ENCODE data around the gene NALCN.

NALCN gene

GRCh38 chr13:101415358-101416174 lies 742 bp downstream of the NALCN start:
- peak; percentile 50 for DNase-seq (ENCODE audit: low spot score)

GRCh38 chr13:101412076-101412475 lies 4.2 kb downstream of the NALCN start:
- DNase-seq (ENCODE audit: low spot score), result no peak

DNA sequence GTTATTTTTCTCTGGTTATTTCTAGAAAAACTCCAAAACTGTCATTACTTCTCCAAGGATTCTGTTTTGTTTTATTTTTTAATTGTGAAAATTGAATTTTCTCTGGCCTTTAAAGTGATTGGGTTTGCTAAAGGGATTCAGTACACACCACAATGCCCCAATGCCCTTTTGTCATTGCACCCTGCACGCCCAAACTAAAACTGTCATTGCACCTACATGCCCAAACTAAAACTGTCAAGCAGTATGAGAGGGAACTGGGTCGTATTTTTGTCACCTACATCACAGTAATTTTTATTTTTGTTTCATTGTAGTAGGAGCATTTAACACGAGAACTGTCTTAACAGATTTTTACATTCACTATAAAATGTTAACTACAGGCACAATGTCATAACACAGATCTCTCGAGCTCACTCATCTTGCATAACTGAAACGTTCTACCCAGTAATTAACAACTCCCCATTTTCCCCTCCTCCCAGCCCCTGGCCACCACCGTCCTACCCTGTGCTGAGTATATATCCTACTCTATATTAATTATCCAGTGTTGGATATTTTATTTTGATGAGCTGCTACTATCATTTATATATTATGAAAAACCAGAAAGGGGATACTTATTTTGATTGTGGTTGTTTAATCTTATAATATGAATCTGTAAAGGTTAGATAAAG lies 7.2 kb downstream of the NALCN start:
- no peak for DNase-seq (ENCODE audit: low spot score)

- DNase-seq (ENCODE audit: low spot score), result no peak
Measured at GRCh38 chr13:101408154-101408553, 8.2 kb downstream of the NALCN start.

- DNase-seq (ENCODE audit: low spot score), result no peak
Measured at GRCh38 chr13:101406791-101407190, 9.5 kb downstream of the NALCN start.

DNA sequence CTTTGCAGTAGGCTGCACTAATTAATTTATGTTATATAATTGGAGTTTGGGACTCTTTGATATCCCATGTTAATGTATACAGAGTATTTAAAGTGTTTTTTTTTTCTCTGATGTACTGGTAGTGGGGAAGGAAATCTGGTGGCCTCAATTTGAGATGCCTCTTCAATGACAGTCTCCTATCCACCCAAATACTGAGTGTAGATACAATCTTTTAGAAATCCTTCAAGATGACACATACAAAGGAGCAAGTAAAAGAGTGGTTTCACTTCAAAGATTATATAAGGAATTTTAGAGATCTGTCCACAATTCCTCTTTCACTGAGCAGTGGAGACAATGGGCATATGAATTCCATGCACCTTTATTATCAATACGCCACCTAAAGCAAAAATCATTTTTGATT lies 15.1 kb downstream of the NALCN start:
- no peak for DNase-seq (ENCODE audit: low spot score)

GRCh38 chr13:101399365-101399764 lies 16.9 kb downstream of the NALCN start:
- DNase-seq (ENCODE audit: low spot score), result no peak

DNA sequence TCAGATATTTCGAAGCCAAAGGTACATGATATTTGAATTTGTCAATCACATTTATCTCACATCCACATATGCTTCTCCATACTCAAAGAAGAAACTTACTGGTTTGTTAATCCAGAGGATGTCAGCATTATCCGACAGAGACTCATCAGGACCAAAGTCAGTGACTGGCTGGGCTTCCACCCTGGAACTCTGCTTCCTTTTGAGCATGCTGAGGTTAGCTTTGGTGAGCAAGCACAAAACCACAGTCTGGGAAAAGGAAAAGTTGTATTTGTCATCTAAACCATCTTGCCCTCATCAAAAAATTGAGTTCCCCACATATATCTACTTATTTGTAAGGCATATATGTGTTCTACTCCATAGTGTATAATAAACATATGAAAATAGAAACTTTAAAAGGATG lies 17.4 kb downstream of the NALCN start:
- no peak for DNase-seq (ENCODE audit: low spot score)

DNA sequence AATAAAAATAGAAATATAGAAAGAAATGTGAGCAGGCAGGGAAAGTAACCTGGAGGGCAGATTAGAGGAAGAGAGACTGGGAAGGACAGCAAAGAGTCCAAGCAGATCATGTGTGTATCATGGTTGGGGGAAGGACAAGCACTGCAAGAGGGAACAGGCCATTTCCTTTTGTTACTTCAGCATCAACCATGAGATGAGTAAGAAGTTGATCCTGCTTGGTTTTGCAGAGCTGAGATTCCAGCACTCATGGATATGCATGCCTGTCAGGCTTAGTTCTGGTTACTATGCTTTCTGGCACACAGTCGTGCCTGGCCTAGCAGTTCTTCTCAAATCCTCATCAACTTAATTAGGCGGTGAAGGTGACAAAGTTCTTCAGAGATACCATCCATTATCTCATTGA lies 18.1 kb downstream of the NALCN start:
- DNase-seq (ENCODE audit: low spot score), result no peak

DNA sequence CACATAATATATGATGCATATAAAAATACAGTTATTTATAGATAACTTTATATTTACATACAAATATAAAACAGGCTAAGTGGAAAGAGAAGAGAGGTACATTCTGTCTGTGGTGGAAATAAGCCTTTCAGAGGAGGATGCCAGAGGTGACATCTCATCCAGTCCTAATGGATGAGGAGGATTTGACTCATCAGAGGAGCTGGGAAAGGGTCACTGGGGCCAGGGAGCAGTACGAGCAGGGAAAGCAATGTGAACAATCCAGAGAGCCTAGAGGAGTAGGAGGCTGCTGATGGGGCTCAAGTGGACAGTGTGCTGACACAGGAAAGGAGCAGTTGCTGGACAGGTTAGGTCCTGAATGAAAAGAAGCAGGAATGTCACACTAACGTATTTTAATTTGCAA lies 18.6 kb downstream of the NALCN start:
- DNase-seq (ENCODE audit: low spot score), result no peak

DNA sequence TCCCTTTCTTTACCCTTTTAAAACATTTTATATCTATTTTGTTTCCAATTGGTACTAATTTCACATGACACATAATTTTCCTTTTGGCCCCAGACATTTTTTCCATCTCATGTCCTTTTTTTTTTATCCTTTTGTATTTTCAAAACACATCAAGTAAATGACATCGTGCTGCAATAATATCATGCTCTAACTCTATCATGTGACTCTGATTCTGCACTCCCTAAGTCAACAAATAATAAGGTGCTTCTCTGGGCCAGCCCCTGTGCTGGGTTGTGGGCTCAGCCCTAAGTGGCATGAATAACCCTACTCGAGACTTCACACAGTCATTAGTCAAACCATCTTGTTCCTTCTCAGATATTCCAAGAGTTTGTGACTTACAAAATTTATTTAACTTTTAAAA lies 21.7 kb downstream of the NALCN start:
- DNase-seq (ENCODE audit: low spot score), result no peak

DNA sequence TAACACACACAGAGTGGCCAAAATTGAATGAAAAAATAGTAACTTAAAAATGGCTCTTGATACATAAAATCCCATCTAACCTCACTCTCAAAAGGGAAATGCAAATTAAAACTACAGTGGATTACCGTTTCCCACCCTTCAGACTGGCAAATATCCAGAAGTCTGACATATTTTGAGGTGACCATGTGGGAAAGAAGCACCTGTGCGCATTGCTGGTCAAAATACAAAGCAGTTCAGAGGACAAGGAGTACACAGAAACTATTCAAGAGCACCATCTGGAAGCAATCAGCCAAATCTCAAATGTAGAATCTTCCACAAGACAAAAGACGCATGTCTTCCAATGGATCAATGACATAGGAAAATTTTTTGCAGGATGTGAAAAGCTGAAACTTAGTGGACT lies 23.2 kb downstream of the NALCN start:
- no peak for DNase-seq (ENCODE audit: low spot score)

- DNase-seq (ENCODE audit: low spot score), result no peak
Measured at GRCh38 chr13:101390461-101390860, 25.8 kb downstream of the NALCN start.

- peak; percentile 6 for DNase-seq (ENCODE audit: low spot score)
Measured at GRCh38 chr13:101384929-101385328, 31.4 kb downstream of the NALCN start.

- DNase-seq (ENCODE audit: low spot score), result no peak
Measured at GRCh38 chr13:101383595-101383994, 32.7 kb downstream of the NALCN start.

DNA sequence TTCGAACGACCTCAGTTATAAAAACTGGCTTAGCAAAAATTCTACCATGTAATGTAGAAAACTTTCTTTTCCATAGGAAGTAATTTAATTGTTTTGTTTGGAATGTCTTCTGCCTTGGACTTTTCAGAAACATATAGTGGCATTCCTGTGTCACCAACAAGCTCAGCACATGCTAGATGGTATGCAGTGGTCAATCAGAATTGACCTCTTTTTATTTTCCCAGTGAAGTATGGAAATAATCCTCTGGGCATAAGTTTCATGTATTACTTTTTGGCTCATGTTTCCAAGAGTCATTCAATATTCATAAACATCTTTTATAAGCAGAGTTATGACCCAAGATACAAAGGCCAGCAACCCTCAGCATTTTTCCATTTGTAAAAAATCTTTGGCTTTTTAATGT lies 33.6 kb downstream of the NALCN start:
- DNase-seq (ENCODE audit: low spot score), result no peak

DNA sequence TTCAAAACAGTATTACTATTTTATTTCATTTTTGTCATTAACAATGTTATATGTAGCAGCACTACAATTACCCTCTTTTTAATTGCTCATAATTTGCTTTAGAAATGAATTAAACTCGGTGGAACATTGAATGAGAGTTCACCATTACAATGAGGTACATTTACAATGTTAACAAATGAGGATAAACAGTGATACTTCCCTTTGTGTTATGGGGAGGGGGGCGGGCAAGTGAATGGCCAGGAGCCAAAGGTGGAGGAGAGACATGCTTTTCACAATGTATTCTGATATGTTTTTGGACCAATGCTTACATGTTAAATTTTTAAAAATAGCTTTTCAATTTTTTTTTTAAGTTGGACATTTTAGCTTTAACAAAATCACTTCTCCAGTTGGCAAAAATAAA lies 34.2 kb downstream of the NALCN start:
- no peak for DNase-seq (ENCODE audit: low spot score)

DNA sequence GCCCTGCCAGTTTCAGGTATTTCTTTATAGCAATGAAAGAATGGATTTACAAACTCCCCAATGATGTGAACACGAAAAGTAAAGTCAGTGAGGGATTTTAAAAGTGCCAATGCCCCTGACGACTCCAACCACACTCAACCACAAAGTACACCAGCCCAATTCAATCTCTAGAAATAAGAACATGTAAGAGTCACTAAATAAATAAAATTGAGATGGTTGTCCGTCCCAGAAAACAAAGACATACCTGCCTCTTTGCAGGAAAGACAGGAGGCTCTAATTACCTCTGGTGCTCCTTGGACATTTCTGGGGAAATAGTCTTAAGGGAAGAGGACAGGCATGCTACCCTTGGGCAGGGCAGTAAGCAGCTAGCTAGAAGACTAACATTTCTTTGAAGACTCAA lies 55.8 kb downstream of the NALCN start:
- no peak for DNase-seq (ENCODE audit: low spot score)

DNA sequence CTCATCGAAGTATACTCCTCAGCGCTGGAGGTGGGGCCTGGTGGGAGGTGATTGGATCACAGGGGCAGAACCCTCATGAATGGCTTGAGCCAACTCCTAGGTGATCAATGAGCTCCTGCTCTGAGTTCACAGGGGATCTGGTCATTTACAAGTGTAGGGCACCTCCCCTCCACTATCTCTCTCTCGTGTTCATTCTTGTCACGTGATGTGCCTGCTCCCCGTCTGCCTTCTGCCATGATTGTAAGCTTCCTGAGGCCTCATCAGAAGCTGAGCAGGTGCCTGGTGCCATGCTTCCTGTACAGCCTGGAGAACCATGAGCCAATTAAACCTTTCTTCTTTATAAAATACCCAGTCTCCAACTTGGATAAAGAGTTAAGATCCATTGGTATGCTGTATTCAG lies 61.4 kb downstream of the NALCN start:
- no peak for DNase-seq (ENCODE audit: low spot score)

DNA sequence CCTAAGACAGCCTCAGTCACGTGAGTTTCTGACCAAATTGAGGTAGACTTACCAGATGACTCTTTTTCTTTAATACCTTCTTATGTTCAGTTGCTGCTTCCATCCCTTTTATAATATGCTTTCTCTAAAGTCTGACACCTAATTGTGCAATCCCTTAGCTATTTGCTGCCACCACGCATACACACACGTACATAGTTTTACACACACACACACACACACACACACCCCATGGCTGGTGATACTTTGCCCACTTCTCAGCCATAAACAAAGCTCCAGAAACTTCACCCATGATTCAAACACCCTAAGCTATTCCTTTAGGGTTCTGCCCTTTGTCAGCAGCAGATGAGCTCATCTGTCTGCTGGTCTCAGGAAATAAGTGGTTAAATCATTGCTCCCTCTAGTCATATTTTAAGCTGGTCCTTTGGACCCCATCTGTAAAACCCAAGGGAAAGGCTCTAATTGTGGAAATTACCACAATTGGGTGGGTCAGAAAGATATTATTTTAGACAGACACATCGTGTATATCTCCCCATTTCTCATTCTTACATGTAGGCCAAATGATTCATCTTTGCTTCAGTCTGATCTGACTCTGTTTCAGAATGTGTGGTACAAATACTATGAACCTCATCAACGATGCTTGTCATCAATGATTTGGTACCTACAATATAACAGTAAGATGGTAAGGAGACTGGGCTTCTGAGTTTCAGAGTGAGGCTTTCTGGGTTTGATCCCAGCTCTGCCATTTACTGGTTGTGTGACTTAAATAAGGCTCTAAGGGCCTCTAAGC lies 69.2 kb downstream of the NALCN start:
- no peak for DNase-seq (ENCODE audit: low spot score)

- no peak for DNase-seq (ENCODE audit: low spot score)
Measured at GRCh38 chr13:101346161-101346560, 70.1 kb downstream of the NALCN start.

DNA sequence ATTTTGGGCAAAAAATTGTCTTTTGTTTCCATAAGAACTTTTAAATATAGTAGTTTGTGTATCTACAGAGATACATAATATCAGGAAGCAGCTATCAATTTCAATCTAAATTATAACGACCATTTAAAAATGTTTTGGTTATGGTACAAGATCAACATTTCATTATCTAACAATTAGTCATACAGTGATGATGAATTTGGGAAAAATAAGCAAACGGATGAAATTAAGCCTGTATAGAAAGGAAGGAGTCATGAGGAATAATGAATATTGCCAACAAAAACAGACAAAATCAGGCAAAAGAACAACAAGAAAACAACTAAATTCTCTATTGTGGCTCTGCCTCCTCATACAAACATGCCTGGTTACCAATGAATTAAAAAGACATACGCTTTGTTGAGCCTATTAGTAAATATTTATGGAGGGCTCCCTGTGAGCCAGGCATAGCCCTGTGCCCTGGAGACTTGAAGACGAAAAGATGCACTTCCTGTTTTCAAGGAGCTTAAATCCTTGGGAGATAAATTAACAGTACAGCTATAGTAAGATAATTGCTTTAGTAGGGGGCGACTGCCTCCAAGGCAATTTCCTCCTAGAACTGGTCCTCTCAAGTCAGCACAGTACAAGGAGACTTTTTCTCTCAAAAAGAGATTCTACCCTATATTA lies 73.0 kb downstream of the NALCN start:
- DNase-seq (ENCODE audit: low spot score), result no peak

All from cerebellar cortex (tissue), 1 donor.